OCI-LY3 (cell line): ENCODE measurements around the gene IFNL1.

ENCODE experiments used
- EZH2phosphoT487 ChIP-seq: fragments of 200-600 bp; shearing (Covaris generic); IDR thresholded peaks from 2 replicates; pipeline ENCODE4 v1.6.1; 2018; ENCODE audit warnings: antibody characterized with exemption, mixed run types, low read depth
- TF ChIP-seq, protein P1 (sequence below): fragments of 200-600, 300-600 bp; sonication (generic); IDR thresholded peaks from 2 replicates; pipeline ENCODE4 v1.5.1; 2014; ENCODE audit warnings: antibody characterized with exemption, low read length, low read depth

DNA sequence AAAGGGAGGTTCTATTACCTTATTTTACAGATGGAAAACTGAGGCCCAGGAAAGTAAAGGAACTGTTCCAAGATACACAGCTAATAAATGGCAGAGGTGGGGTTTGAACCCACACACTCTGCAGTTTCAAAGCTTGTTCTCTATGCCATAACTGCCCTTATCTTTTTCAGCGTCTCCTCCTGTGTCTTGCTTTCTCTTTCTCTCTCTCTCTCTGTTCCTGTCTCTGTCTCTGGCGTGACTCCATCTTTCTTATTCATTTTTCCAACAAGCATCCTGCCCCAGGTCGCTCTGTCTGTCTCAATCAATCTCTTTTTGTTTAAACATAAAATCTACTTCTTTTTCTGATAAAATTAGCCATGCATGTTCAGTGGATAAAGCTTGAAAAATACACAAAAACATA, 44.4 kb upstream of the IFNL1 start:
- TF ChIP-seq, protein P1, sequence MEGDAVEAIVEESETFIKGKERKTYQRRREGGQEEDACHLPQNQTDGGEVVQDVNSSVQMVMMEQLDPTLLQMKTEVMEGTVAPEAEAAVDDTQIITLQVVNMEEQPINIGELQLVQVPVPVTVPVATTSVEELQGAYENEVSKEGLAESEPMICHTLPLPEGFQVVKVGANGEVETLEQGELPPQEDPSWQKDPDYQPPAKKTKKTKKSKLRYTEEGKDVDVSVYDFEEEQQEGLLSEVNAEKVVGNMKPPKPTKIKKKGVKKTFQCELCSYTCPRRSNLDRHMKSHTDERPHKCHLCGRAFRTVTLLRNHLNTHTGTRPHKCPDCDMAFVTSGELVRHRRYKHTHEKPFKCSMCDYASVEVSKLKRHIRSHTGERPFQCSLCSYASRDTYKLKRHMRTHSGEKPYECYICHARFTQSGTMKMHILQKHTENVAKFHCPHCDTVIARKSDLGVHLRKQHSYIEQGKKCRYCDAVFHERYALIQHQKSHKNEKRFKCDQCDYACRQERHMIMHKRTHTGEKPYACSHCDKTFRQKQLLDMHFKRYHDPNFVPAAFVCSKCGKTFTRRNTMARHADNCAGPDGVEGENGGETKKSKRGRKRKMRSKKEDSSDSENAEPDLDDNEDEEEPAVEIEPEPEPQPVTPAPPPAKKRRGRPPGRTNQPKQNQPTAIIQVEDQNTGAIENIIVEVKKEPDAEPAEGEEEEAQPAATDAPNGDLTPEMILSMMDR = no peak
- no peak for TF ChIP-seq EZH2phosphoT487
